MM.1S (cell line): ENCODE data around the gene GLI1.

Experiments used
- DNase-seq: peaks from one replicate; pipeline ENCODE4 v3.0.0-alpha.2; 2015
- H2AFZ ChIP-seq: fragments of 300-600 bp; sonication (generic); 2 replicates; pipeline ENCODE4 v1.6.0; 2016; ENCODE audit warnings: antibody characterized with exemption, low read length
- H3F3A ChIP-seq: fragments of 300-600 bp; sonication (generic); 2 replicates; pipeline ENCODE4 v1.6.1; 2016; ENCODE audit warnings: mild to moderate bottlenecking, antibody characterized with exemption, low read length, moderate library complexity, mixed read lengths; ENCODE audit not compliant: insufficient read depth
- H3K27ac ChIP-seq: fragments of 300-600 bp; sonication (generic); 2 replicates; pipeline ENCODE4 v1.5.1; 2016; ENCODE audit warnings: mild to moderate bottlenecking, low read length
- H3K27me3 ChIP-seq: fragments of 300-600 bp; sonication (generic); replicated peaks from 2 replicates; pipeline ENCODE4 v1.6.0; 2016; ENCODE audit warnings: low read length; ENCODE audit not compliant: insufficient read depth
- H3K36me3 ChIP-seq: fragments of 300-600 bp; sonication (generic); replicated peaks from 2 replicates; pipeline ENCODE4 v1.6.1; 2016; ENCODE audit warnings: mild to moderate bottlenecking, low read length, mixed read lengths; ENCODE audit not compliant: insufficient read depth
- H3K4me1 ChIP-seq: fragments of 300-600 bp; sonication (generic); 2 replicates; pipeline ENCODE4 v1.6.1; 2016; ENCODE audit warnings: low read length, mixed read lengths
- H3K4me2 ChIP-seq: fragments of 300-600 bp; sonication (generic); 2 replicates; pipeline ENCODE4 v1.6.0; 2016; ENCODE audit warnings: low read depth, low read length
- H3K4me3 ChIP-seq: fragments of 300-600 bp; sonication (generic); 2 replicates; pipeline ENCODE4 v1.5.1; 2016; ENCODE audit warnings: low read length, mixed read lengths
- H3K79me2 ChIP-seq: fragments of 300-600 bp; sonication (generic); 2 replicates; pipeline ENCODE4 v1.6.1; 2016; ENCODE audit warnings: mixed run types, low read length, mixed read lengths
- H3K9ac ChIP-seq: fragments of 300-600 bp; sonication (generic); 2 replicates; pipeline ENCODE4 v1.6.1; 2016; ENCODE audit warnings: low read length, mixed read lengths
- H3K9me2 ChIP-seq: fragments of 300-600 bp; sonication (generic); replicated peaks from 2 replicates; pipeline ENCODE4 v1.6.1; 2016; ENCODE audit warnings: mild to moderate bottlenecking, low read length, mixed read lengths; ENCODE audit not compliant: insufficient read depth
- H3K9me3 ChIP-seq: fragments of 300-600 bp; sonication (generic); replicated peaks from 2 replicates; pipeline ENCODE4 v1.6.1; 2016; ENCODE audit warnings: mild to moderate bottlenecking, low read length, mixed read lengths; ENCODE audit not compliant: insufficient read depth
- H4K20me1 ChIP-seq: fragments of 300-600 bp; sonication (generic); 2 replicates; pipeline ENCODE4 v1.6.1; 2016; ENCODE audit warnings: mild to moderate bottlenecking, low read length, moderate library complexity, mixed read lengths; ENCODE audit not compliant: insufficient read depth
- CTCF ChIP-seq: fragments of 300-600 bp; sonication (generic); IDR thresholded peaks from 2 replicates; pipeline ENCODE4 v1.5.1; 2016; ENCODE audit warnings: antibody characterized with exemption, low read length, mixed read lengths
- EZH2 ChIP-seq: fragments of 300-600 bp; sonication (generic); optimal IDR thresholded peaks from 2 replicates; pipeline ENCODE3; 2017; ENCODE audit warnings: low read depth, mild to moderate bottlenecking, antibody characterized with exemption, low read length, mixed read lengths
- EZH2phosphoT487 ChIP-seq: fragments of 300-600 bp; sonication (generic); IDR thresholded peaks from 2 replicates; pipeline ENCODE4 v1.6.1; 2018; ENCODE audit warnings: antibody characterized with exemption, low read length

GLI1 gene

GRCh38 chr12:57430112-57430930 lies 29.3 kb upstream of the GLI1 start:
- peak overlapping the region; percentile 80 for H2AFZ ChIP-seq
- peak; percentile 66 for DNase-seq
- peak overlapping the region; percentile 81 for H3K27ac ChIP-seq

DNA sequence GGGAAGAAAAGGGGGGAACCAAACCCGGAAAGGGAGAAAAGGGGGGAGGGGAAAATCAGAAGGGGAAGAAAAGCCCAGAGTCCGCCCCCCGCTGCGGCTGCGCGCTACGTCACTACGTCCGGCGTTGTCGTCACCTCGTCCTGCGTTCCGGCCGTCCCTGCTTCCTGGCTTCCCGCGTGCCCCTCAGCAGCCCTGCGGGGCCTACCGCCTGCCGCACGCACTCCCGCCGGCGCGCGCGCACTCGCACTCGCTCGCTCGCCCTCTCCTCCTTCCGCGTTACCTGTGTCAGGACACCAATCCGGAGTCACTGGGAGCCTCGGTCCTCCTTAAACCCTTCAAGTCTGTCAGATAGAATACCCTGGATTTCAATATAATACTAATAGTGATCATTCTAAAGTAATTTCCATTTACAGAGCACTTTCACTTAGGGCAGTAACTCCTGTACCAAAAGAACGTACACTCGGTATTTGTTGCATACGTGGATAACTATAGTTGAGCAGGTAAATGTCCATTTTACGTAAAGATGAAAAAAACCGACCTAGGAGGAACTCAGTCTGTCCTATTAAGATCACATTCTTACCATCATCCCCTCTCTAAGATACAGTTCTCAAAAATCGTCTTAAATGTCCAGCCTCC lies 28.5 kb upstream of the GLI1 start, which contains the start of gene R3HDM2:
R3HDM2 (minus strand) TSS at position 113 of the 636 bp plus-strand sequence. CDS start 120,615 bp downstream, outside the sequence.
- Histone ChIP-seq H3K36me3 (no peaks in the 10 kb centered on the region), H3K9ac (peak within 1 kb of the TSS; percentile 88), H4K20me1 (no peaks in the 10 kb centered on the region), H3K4me1 (peaks cover 8% of the 10 kb centered on the region), H3K4me3 (peak within 1 kb of the TSS; percentile 86), H3K27ac (peak within 1 kb of the TSS; percentile 81), H3K9me2 (no peaks in the 10 kb centered on the region), H3K79me2 (peaks cover 15% of the 10 kb centered on the region), H2AFZ (peak within 1 kb of the TSS; percentile 99), H3F3A (0 out of 2 replicates have a peak, but pooled peaks cover 2% of the 10 kb centered on the region), H3K27me3 (no peaks in the 10 kb centered on the region), H3K4me2 (peak within 1 kb of the TSS; percentile 95), H3K9me3 (no peaks in the 10 kb centered on the region)
- no peak for TF ChIP-seq CTCF
- TF ChIP-seq EZH2: no peak
- no peak for TF ChIP-seq EZH2phosphoT487
- DNase-seq: peak; percentile 95

More at GRCh38 chr12:57430112-57430930, 29.3 kb upstream of the GLI1 start:
- Histone ChIP-seq H3K9me2 (no peaks in the 10 kb centered on the region), H3K79me2 (peaks cover 20% of the 10 kb centered on the region), H3F3A (0 out of 2 replicates have a peak, but pooled peaks cover 2% of the 10 kb centered on the region), H3K27me3 (no peaks in the 10 kb centered on the region), H3K36me3 (no peaks in the 10 kb centered on the region), H3K9me3 (no peaks in the 10 kb centered on the region), H3K4me1 (peaks cover 8% of the 10 kb centered on the region), H3K4me2 (peak overlapping the region; percentile 95), H3K9ac (peak overlapping the region; percentile 88), H4K20me1 (no peaks in the 10 kb centered on the region), H3K4me3 (peak overlapping the region; percentile 86)
- TF ChIP-seq EZH2: no peak
- TF ChIP-seq CTCF: no peak
- TF ChIP-seq EZH2phosphoT487: no peak

- Histone ChIP-seq H2AFZ (peak overlapping the region; percentile 99), H3F3A (0 out of 2 replicates have a peak, but pooled peaks cover 2% of the 10 kb centered on the region), H4K20me1 (no peaks in the 10 kb centered on the region), H3K4me2 (peak overlapping the region; percentile 82), H3K9me3 (no peaks in the 10 kb centered on the region), H3K4me1 (peaks cover 8% of the 10 kb centered on the region), H3K27me3 (no peaks in the 10 kb centered on the region), H3K27ac (peak overlapping the region; percentile 81; the same call in 1 of the 2 replicates), H3K9ac (peak overlapping the region; percentile 88; the same call in 1 of the 2 replicates), H3K36me3 (no peaks in the 10 kb centered on the region), H3K9me2 (no peaks in the 10 kb centered on the region), H3K79me2 (peaks cover 15% of the 10 kb centered on the region), H3K4me3 (peak overlapping the region; percentile 86)
- no peak for DNase-seq
- TF ChIP-seq EZH2phosphoT487: no peak
- no peak for TF ChIP-seq CTCF
- TF ChIP-seq EZH2: no peak
Observed at GRCh38 chr12:57431654-57432188, 27.9 kb upstream of the GLI1 start.
